Ammon's horn (tissue), 1 donor: ENCODE data around the gene CFL1.
"Not testable (repeated sequence)": the region's sequence is repeated elsewhere in the genome, so short reads cannot be mapped to it uniquely, and the experiment has no call there.

ENCODE experiments used
- DNase-seq: peaks from one replicate; pipeline ENCODE4 v3.0.0-alpha.2; 2016; ENCODE audit warnings: low spot score

The CFL1 gene

GRCh38 chr11:65832231-65832630 lies 25.7 kb downstream of the CFL1 start:
- not testable (repeated sequence) for DNase-seq

- no peak for DNase-seq
Measured at GRCh38 chr11:65829459-65829858, 28.5 kb downstream of the CFL1 start.

GRCh38 chr11:65826984-65827735 lies 30.8 kb downstream of the CFL1 start:
- DNase-seq: no peak

- DNase-seq: no peak
Measured at GRCh38 chr11:65822776-65823528, 35.0 kb downstream of the CFL1 start.

DNA sequence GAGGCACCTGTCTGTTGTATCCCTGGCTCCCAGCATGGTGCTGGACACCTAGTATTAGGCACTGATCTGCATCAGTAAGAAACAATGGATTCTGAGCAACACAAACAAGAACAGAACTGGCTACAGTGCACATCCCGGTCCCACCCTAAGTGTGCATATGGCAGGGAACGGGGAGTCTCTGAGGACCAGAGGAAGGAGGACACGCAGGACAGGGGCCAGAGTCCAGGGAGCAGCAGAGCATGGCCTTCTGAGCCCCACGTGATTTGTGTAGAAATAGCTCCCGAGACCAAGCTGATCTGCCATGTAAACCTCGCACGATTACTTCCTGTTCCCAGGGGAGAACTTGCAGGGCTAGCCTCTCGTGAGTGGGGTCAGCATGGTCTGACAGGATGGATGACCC lies 36.9 kb downstream of the CFL1 start:
- DNase-seq: no peak

DNA sequence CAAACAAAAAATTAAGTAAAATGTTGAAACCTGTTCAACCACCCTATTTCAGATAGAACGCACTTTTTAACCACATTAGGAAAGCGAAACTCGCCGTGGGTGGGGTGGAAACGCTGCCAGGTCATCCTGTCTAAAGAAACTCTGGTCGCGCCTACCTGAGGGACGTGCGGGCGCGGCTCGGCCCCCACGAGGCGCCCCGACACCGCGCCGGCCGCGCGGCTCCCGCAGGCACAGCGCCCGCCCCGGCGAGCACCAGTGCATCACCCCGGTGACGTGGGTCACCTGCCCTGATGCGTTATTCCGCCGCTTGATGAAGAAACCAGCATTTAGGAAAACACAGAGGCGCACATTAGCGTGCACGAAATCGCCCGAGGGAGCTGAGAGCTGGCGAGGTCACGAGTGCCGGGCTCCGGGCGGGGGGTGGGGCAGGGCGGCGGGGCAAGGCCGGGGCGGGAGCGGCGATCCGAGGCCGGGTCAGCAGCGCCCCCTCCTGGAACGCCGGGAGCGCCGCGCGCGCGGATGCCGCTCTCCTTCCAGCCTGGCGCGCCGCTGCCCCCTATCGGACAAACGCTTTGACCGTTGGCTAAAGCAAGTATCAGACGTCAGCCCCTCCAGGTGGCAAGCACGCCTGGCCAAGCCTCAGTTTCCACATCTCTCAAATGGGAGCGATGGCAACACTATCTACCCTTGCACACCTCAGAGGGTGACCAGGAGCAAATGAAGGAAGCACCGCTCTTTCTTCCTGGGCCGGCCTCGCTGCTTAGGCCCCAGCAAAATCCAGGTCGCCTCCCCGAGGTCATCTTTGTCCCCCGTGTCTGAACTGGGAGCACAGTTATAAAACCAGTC lies 39.9 kb downstream of the CFL1 start:
- peak; percentile 93 for DNase-seq

GRCh38 chr11:65817312-65817834 lies 40.6 kb downstream of the CFL1 start:
- no peak for DNase-seq

GRCh38 chr11:65816696-65817095 lies 41.3 kb downstream of the CFL1 start:
- DNase-seq: no peak

DNA sequence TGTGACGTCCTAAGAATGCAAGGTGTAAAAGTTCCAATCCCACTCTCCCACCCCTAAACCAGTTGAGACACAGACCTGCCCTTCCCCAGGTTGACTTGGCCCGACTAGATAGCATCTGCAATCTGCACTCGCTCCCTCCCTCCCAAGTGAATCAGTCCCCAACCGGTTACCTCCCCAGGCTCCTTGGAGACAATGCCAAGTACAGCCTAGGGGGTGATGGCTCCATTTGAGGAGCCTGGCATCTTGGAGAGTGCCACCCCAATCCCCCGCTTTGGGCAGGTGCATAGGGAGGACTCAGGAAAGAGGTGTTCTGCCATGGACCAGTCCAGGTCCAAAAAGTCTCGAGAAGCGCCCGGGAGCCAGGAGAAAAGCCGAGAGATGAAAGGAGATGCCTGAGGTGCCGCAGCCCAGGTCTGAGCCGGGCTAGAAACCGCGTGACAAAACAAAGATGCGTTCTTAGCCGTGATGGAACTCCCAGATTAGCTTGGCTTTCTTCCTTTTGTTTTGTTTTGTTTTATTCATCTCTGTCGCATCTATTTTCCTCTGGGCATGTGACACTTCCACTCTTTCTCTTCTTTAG lies 42.9 kb downstream of the CFL1 start:
- no peak for DNase-seq

DNA sequence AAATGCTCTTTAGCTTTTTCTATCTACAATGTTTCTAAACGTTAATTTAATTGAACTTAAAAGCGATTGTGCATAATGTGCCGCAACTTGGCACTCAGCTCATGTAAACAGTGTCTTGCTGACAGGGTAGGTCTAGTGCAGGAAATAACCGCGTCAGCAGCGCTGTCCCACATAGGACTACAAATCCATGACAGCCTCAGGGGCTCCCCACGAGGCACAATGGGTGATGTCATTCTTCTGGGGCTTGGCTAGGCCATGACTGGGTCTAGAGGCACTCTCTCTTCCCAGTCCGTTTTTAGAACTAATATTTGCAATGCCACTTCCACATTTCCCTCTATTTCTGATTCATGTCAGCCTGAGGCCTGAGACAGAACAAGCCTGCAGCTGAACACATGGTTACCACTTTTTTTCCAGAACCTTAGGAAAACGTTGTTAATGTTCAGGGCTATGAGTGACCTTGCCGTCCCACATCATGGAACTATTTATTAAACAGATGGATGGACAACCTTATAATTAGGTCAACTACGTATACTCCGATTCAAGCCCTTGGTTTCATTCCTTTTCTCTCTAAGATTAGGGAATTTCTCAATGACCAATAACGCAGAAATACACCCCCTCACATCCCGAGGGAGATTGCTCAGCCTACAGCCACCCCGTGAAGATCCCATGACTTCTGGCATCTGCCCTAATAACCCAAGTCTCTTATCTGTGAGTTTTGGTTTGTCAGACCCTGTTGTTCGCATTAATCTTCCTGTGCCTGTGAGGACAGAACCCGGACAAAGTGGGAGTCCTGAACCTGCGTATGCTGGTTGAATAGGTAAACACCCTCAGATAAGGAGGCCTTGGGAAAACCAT lies 43.6 kb downstream of the CFL1 start:
- peak; percentile 45 for DNase-seq

GRCh38 chr11:65811764-65812475 lies 46.1 kb downstream of the CFL1 start:
- no peak for DNase-seq

DNA sequence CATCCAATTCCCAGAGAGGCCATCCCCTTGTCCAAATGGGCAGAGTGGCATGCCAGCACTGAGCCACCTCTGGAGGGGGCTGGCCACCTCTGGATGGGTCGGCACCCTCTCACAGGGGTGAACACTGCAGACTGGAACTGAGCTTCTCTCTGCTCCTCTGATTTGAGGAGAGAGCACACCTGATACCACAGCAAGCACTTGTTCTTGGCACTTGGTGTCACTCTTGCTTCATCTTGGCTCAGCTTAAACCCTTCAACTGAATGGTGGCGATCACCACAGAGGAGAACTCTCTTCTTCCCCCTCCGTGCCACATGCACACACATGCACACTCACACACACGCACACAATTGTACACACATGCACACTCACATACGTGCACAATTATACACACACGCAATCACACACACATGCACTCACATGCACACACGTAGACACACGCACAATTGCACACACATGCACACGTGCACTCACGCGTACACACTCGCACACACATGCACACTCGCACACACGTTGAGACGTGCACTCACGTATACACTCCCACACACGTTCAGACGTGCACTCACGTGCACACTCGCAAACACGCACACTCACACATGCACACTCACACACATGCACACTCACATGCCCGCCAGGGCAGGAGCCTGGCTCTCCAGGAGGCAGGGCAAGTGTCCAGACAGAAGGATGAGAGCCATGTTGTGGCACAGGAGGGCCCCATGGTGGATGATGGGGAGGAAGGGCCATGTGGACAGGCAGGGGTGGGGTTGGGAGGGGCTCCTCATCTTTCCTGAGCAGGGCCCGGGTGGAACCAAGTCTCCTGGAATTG lies 47.7 kb downstream of the CFL1 start:
- no peak for DNase-seq

DNA sequence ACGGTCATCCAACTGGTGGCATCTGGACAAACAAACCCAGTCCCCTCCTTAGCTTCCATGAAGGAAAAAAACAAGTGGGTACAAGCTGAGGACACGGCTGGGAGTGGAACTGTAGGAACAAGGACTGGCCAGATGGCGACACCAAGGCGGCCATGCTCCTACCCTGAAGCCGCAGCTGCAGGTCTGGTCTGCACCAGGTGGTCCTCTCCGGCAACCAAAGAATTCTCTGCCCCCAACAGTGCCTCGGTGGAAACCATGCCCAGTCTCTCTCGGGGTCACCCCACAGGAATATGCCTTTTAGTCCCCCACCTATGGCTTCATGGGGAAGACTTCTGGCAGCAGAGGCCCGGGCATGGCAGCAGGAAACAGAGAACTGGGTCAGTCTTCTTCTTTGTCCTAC lies 48.5 kb downstream of the CFL1 start:
- DNase-seq: no peak

DNA sequence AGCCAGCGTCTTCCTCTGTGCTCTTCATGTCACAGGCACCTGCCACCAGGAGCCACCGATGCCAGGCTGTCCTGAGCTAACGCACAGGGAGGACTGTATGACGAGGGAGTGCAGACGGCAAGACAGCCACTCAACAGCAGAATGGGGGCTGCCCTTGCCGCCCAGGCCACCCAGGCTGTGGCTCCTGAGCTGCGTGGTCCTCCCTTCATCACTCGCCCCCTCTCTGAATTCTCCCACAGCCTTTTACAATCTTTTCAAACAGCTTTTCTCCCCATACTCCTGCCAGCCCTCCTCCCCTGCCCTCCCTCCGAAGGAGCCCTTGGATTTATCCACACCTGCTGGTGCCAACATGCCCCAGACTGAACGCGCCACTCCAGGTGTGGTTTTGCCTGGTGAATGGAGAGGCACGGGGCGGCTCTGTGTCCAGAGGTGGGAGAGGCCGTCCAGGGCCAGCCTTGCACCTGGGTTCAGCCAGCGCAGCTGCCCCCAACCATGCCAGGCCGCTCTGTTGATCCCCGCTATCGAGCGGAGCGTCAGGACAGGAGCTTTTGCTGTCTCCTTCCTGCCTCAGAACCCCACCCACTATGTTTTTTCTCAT lies 49.1 kb downstream of the CFL1 start:
- DNase-seq: no peak

DNA sequence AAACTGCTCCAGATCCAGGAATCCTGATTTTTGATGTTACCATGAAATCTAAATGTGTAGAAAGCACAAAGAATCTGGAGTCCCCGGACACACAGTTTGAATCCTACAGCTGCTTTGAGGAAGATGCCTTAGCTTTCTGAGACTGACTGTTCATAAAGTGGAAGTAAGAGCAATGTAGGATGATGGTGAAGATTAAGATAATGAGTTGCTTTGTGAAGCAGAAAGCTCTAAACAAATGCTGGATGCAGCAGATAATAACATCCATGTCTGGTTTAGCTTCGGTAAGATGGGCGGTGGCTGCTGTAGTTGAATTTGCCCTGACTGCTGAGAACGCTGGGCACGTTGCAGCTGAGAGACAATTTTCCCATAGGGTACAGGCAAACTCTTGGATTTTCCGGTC lies 51.0 kb downstream of the CFL1 start:
- DNase-seq: no peak
